HL-60 (cell line): ENCODE data around the gene DMRTB1.

Experiments used
- DNase-seq, 2 experiments: peaks; one replicate each; pipeline ENCODE4 v3.0.0-alpha.2; 2010 to 2020; ENCODE audit warnings: low read depth in 1 of 2, low spot score in 1 of 2
- H3K27ac ChIP-seq: fragments of 250-450 bp; sonication (Bioruptor Pico); replicated peaks from 2 replicates; pipeline ENCODE4 v1.5.1; 2020; ENCODE audit warnings: mild to moderate bottlenecking, moderate library complexity
- H3K27me3 ChIP-seq: fragments of 250-450 bp; sonication (Bioruptor Pico); 2 replicates; pipeline ENCODE4 v1.5.1; 2021; ENCODE audit warnings: mild to moderate bottlenecking, moderate library complexity; ENCODE audit not compliant: insufficient read depth, poor library complexity, severe bottlenecking
- H3K4me3 ChIP-seq: replicated peaks from 2 replicates; pipeline ENCODE4 v1.5.1; 2011; ENCODE audit warnings: mild to moderate bottlenecking, control low read depth, low read length; ENCODE audit not compliant: insufficient read depth
- CTCF ChIP-seq: IDR thresholded peaks from one replicate; pipeline ENCODE4 v1.5.1; 2011; ENCODE audit warnings: low read length, control low read depth, inconsistent platforms; ENCODE audit not compliant: insufficient read depth
- GABPA ChIP-seq: IDR thresholded peaks from 2 replicates; pipeline ENCODE4 v1.6.1; 2012; ENCODE audit warnings: low read depth
- POLR2AphosphoS5 ChIP-seq: IDR thresholded peaks from 2 replicates; pipeline ENCODE4 v1.6.1; 2012; ENCODE audit warnings: low read depth
- REST ChIP-seq: IDR thresholded peaks from 2 replicates; pipeline ENCODE4 v1.6.1; 2012; ENCODE audit warnings: low read depth; ENCODE audit not compliant: insufficient replicate concordance
- SPI1 ChIP-seq: IDR thresholded peaks from 2 replicates; pipeline ENCODE4 v1.6.1; 2012; ENCODE audit warnings: low read depth, mild to moderate bottlenecking, borderline replicate concordance

The DMRTB1 gene

GRCh38 chr1:53502641-53503432, 43.6 kb downstream of the DMRTB1 start:
- no peak for TF ChIP-seq SPI1
- TF ChIP-seq POLR2AphosphoS5: no peak
- no peak for TF ChIP-seq GABPA
- no peak overlapping the region for H3K4me3 ChIP-seq
- no peak for DNase-seq
- no peaks in the 10 kb centered on the region for H3K27me3 ChIP-seq
- no peak overlapping the region for H3K27ac ChIP-seq

- Histone ChIP-seq H3K27ac (no peak overlapping the region), H3K4me3 (no peak overlapping the region), H3K27me3 (no peaks in the 10 kb centered on the region)
- DNase-seq: no peak
- TF ChIP-seq CTCF (no peak), GABPA (no peak), POLR2AphosphoS5 (no peak), REST (no peak), SPI1 (no peak)
Measured at GRCh38 chr1:53503433-53504217, 44.4 kb downstream of the DMRTB1 start.

GRCh38 chr1:53504901-53505300, 45.7 kb downstream of the DMRTB1 start:
- Histone ChIP-seq H3K4me3 (no peak overlapping the region), H3K27me3 (no peaks in the 10 kb centered on the region), H3K27ac (no peak overlapping the region)
- TF ChIP-seq SPI1: no peak
- no peak for TF ChIP-seq REST
- no peak for TF ChIP-seq POLR2AphosphoS5
- TF ChIP-seq GABPA: no peak
- no peak for TF ChIP-seq CTCF
- no peak for DNase-seq

- no peak for DNase-seq
- no peak overlapping the region for H3K4me3 ChIP-seq
- TF ChIP-seq SPI1 (no peak), REST (no peak), POLR2AphosphoS5 (no peak), GABPA (no peak), CTCF (no peak)
- no peaks in the 10 kb centered on the region for H3K27me3 ChIP-seq
- no peak overlapping the region for H3K27ac ChIP-seq
Measured at GRCh38 chr1:53505401-53505800, 46.2 kb downstream of the DMRTB1 start.
